Loucy (cell line): ENCODE results near the gene DUSP6.

Experiments
- EZH2phosphoT487 ChIP-seq: fragments of 200-600 bp; IDR thresholded peaks from 2 replicates; pipeline ENCODE4 v1.6.1; 2018; ENCODE audit warnings: antibody characterized with exemption, mild to moderate bottlenecking, moderate library complexity, borderline replicate concordance
- TF ChIP-seq, protein P1 (sequence below): fragments of 200-600 bp; sonication (generic); conservative IDR thresholded peaks from 2 replicates; pipeline ENCODE4 v1.5.1; 2014; ENCODE audit warnings: mild to moderate bottlenecking, antibody characterized with exemption, low read length

DNA sequence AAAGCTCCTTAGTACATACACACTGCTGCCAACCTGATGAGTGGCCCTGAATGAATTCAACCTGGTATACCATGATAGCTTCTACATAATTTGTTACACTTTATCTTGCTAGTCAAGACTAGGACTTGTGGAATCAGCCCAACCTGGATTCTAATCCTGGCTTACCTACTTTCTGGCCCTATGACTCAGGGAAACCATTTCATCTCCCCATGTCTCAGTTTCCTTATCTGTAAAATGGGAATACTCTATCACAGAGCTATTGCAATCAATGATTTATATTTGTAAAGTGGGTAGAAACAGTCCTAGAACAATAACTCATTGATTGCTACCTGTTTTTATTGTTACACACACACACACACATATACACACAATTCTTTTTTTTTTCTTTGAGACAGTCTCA is 6.5 kb upstream of the DUSP6 start:
- TF ChIP-seq, protein P1, sequence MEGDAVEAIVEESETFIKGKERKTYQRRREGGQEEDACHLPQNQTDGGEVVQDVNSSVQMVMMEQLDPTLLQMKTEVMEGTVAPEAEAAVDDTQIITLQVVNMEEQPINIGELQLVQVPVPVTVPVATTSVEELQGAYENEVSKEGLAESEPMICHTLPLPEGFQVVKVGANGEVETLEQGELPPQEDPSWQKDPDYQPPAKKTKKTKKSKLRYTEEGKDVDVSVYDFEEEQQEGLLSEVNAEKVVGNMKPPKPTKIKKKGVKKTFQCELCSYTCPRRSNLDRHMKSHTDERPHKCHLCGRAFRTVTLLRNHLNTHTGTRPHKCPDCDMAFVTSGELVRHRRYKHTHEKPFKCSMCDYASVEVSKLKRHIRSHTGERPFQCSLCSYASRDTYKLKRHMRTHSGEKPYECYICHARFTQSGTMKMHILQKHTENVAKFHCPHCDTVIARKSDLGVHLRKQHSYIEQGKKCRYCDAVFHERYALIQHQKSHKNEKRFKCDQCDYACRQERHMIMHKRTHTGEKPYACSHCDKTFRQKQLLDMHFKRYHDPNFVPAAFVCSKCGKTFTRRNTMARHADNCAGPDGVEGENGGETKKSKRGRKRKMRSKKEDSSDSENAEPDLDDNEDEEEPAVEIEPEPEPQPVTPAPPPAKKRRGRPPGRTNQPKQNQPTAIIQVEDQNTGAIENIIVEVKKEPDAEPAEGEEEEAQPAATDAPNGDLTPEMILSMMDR = no peak
- TF ChIP-seq EZH2phosphoT487 = no peak
